Activated CD8-positive, alpha-beta memory T cell treated with anti-CD3 and anti-CD28 coated beads for 36 hours (primary cell): Measurements from ENCODE around the gene AIMP2. TPM values are rescaled to one million over a fixed set of nuclear protein-coding genes. Genes with fewer than 3 reads are reported as not detected.

Experiments
- total RNA-seq, 2 experiments: library from RNA; stranded (reverse); gene quantifications; one replicate each; pipeline ENCODE4 v1.2.3, GENCODE V29; 2021

Gene AIMP2
- total RNA-seq, 2 experiments from 2014 or later: 77.0 to 80.8 TPM

Other genes starting within 250 kb of the AIMP2 start
- gene RNF216, start 227.6 kb upstream of the AIMP2 start, total RNA-seq: 10 to 100 TPM; 40.3 to 40.6 TPM
- not detected for gene OCM, start 128.5 kb upstream of the AIMP2 start, total RNA-seq
- gene CCZ1, start 110.5 kb upstream of the AIMP2 start, total RNA-seq: 10 to 100 TPM; 88.6 to 99.7 TPM
- under 1 TPM; 0.25 to 0.48 TPM for gene RSPH10B, start 38.6 kb upstream of the AIMP2 start, total RNA-seq
- 10 to 100 TPM; 24.5 to 26.7 TPM for gene PMS2, start 223 bp upstream of the AIMP2 start, total RNA-seq
- under 1 TPM in 1 of 2 experiments, not detected in 1; 0.15 TPM for gene ANKRD61, start 22.1 kb downstream of the AIMP2 start, total RNA-seq
- 100 to 1,000 TPM; 107 to 109 TPM for gene EIF2AK1, start 49.9 kb downstream of the AIMP2 start, total RNA-seq
- 10 to 100 TPM; 11.8 to 12.7 TPM for gene USP42, start 95.7 kb downstream of the AIMP2 start, total RNA-seq